Kidney epithelial cell (primary cell): ENCODE data around the gene DNAH11. TPM values are rescaled to one million over a fixed set of nuclear protein-coding genes. Genes with fewer than 3 reads are reported as not detected.
"Not testable (repeated sequence)": the region's sequence is repeated elsewhere in the genome, so short reads cannot be mapped to it uniquely, and the experiment has no call there.

Experiments
- DNase-seq: peaks from one replicate; pipeline ENCODE4 v3.0.0-alpha.2; 2010; ENCODE audit warnings: low read depth
- H3K27me3 ChIP-seq: 2 replicates; pipeline ENCODE4 v1.6.0; 2011; ENCODE audit warnings: low read length; ENCODE audit not compliant: control insufficient read depth, insufficient read depth
- H3K36me3 ChIP-seq: 2 replicates; pipeline ENCODE4 v1.5.1; 2011; ENCODE audit warnings: low read length; ENCODE audit not compliant: control insufficient read depth, insufficient read depth
- H3K4me3 ChIP-seq: 2 replicates; pipeline ENCODE4 v1.5.1; 2011; ENCODE audit warnings: low read depth, mild to moderate bottlenecking, control low read depth, low read length
- total RNA-seq: library from RNA; depleted of rRNA; stranded (reverse); fragments of >200 nt; gene quantifications from 2 replicates; pipeline ENCODE4 v1.2.3, GENCODE V29; 2015
- TF ChIP-seq, protein P1 (sequence below): IDR thresholded peaks from 2 replicates; pipeline ENCODE4 v1.5.1; 2011; ENCODE audit warnings: mild to moderate bottlenecking, moderate library complexity, low read length, control low read depth, inconsistent platforms; ENCODE audit not compliant: insufficient read depth, poor library complexity, severe bottlenecking

Gene DNAH11
- total RNA-seq, 1 donor from 2014 or later = not detected

DNA sequence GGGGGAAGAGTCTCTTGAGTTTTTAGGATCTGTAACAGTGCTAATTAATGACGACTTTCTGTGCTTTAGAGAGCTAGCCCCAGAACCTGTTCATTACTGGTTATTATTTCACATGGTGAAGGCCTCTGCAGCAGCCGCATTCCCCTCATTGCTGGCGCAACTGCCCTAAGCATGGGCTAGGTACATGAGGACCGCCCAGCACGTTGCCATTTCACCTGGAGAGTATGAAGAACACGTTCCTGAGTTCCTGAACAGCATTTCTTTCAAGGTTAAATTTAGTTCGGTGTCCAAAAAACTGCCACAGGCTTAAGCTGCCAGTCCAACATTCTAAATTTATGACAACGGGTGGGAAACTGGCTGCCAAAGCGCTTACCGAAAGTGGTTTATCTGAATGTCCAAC lies 177.0 kb downstream of the DNAH11 start:
- Histone ChIP-seq H3K36me3 (no peaks in the 10 kb centered on the region), H3K4me3 (no peak overlapping the region), H3K27me3 (no peaks in the 10 kb centered on the region)
- TF ChIP-seq, protein P1, sequence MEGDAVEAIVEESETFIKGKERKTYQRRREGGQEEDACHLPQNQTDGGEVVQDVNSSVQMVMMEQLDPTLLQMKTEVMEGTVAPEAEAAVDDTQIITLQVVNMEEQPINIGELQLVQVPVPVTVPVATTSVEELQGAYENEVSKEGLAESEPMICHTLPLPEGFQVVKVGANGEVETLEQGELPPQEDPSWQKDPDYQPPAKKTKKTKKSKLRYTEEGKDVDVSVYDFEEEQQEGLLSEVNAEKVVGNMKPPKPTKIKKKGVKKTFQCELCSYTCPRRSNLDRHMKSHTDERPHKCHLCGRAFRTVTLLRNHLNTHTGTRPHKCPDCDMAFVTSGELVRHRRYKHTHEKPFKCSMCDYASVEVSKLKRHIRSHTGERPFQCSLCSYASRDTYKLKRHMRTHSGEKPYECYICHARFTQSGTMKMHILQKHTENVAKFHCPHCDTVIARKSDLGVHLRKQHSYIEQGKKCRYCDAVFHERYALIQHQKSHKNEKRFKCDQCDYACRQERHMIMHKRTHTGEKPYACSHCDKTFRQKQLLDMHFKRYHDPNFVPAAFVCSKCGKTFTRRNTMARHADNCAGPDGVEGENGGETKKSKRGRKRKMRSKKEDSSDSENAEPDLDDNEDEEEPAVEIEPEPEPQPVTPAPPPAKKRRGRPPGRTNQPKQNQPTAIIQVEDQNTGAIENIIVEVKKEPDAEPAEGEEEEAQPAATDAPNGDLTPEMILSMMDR = no peak
- no peak for DNase-seq

DNA sequence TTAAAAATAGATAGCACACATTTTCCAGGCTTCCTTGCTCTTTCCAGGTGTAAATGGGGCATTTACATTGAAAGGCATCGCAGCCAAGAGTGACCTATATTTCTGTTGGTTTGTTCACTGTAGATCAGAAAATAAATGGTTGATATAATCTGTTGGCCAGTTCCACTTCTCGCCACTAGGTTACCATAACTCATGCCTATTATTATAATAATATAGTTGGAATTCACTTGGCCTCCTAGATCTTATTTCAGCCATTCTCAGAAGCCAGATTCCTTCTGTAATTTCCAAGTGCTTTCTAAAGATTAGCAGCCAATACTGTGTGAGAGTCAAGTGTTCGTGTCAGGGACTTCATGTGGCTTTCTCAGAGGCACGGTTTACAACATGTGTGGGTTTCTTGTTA lies 179.5 kb downstream of the DNAH11 start:
- Histone ChIP-seq H3K4me3 (no peak overlapping the region), H3K27me3 (no peaks in the 10 kb centered on the region), H3K36me3 (no peaks in the 10 kb centered on the region)
- DNase-seq = no peak
- TF ChIP-seq, protein P1 = peak; percentile 19

DNA sequence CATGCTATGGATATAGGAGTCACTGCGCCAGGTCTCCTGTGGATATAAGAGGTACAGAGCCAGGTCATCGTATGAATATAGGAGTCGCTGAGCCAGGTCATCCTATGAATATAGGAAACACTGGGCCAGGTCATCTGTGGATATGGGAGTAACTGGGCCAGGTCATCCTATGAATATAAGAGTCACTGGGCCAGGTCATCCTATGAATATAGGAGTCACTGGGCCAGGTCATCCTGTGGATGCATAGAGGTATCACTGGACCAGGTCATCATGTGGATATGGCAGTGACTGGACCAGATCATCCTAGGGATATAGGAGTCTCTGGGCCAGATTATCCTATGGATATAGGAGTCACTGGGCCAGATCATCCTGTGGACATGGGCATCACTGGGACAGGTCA lies 181.7 kb downstream of the DNAH11 start:
- Histone ChIP-seq H3K27me3 (no peaks in the 10 kb centered on the region), H3K4me3 (no peak overlapping the region), H3K36me3 (no peaks in the 10 kb centered on the region)
- TF ChIP-seq, protein P1 = no peak
- DNase-seq = no peak

DNA sequence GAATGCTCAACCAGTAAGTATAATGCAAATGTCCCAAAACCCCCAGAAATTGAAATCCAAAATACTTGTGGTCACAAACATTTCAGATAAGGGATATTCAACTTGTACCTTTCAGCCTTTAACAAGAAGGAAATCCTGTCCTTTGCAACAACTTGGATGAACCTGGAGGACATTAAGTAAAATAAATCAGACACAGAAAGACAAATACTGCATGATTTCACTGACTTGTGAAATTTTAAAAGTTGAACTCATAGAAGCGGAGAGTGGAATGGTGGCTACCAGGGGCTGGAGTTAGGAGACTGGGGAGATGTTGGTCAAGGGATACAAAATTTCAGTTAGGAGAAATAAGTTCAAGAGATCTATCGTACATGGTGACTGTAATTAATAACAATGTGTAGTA lies 187.6 kb downstream of the DNAH11 start:
- TF ChIP-seq, protein P1 = no peak
- no peak for DNase-seq

DNA sequence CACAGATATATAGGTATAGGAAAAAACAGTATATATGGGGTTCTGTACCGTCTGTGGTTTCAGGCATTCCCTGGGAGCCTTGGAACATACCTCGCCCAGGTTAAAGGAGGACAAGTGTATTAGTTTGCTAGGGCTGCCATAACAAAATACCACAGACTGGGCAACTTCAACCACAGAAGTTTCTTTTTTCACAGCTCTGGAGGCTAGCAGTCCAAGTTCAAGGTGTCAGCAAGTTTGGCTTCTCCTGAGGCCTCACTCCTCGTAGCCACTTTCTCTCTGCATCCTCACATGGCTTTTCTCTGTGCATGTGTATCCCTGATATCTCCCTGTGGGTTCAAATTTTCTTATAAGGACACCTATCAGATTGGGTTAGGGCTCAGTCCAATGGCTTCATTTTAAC lies 189.1 kb downstream of the DNAH11 start:
- H3K4me3 ChIP-seq = no peak overlapping the region
- H3K27me3 ChIP-seq = no peaks in the 10 kb centered on the region
- H3K36me3 ChIP-seq = no peaks in the 10 kb centered on the region
- TF ChIP-seq, protein P1 = no peak
- no peak for DNase-seq

More for the DNA sequence above, 187.6 kb downstream of the DNAH11 start:
- H3K4me3 ChIP-seq = no peak overlapping the region
- no peaks in the 10 kb centered on the region for H3K27me3 ChIP-seq
- H3K36me3 ChIP-seq = no peaks in the 10 kb centered on the region

DNA sequence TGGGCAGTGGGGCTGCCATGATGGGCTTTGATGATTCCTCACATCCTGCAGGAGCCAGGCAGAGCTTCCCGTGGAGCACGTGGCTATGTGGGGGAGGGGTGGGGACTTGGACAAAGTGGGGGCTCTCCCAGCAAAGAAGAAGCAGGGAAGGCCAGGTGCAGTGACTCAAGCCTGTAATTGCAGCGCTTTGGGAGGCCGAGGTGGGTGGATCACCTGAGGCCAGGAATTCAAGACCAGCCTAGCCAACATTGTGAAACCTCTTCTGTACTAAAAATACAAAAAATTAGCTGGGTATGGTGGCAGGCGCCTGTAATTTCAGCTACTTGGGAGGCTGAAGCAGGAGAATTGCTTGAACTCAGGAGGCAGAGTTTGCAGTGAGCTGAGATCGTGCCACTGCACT lies 190.1 kb downstream of the DNAH11 start:
- H3K27me3 ChIP-seq, DNase-seq, H3K4me3 ChIP-seq, H3K36me3 ChIP-seq: not testable (repeated sequence)
